H1 (cell line): ENCODE measurements around the gene FOXRED1.

Experiments
- CTCF ChIP-seq, 3 experiments: IDR thresholded peaks; 1 replicate in 2 of 3; 2 replicates in 1 of 3; pipeline versions ENCODE4 v1.5.1 to v1.6.1; 2011; ENCODE audit warnings: low read length in 3 of 3, mild to moderate bottlenecking in 3 of 3, inconsistent platforms in 2 of 3, low read depth in 1 of 3, moderate library complexity in 1 of 3; ENCODE audit not compliant: insufficient read depth in 1 of 3; ENCODE audit errors: control extremely low read depth in 1 of 3
- SIX5 ChIP-seq: IDR thresholded peaks from 2 replicates; pipeline ENCODE4 v1.6.1; 2011; ENCODE audit warnings: mild to moderate bottlenecking, low read depth, low read length

DNA sequence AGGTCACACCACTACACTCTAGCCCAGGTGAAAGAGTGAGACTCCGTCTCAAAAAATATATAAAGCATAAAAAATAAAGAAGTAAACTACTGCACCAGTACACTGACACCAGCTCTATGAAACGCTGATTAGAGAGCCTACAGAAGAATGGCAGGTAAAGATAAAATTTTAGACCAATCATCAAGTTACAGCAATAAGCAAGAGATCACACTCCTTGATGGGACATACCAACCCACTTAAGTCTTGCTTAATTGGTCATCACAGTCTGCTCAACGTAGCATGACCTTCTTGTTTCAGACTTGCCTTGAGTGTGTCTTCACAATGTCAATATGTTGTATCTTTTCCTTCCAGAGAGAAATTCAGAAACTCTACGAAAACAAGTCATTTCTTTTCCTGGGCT is 12.7 kb upstream of the FOXRED1 start:
- TF ChIP-seq SIX5 (no peak), CTCF (IDR thresholded peaks at IDR 0.05; ENCODE audit: control extremely low read depth in 1 of 3, insufficient read depth in 1 of 3, low read depth in 1 of 3, low read length in 3 of 3) (no peak)
